GM18517 (cell line): ENCODE measurements around the gene LYZL1.
"Not testable (repeated sequence)": the region's sequence is repeated elsewhere in the genome, so short reads cannot be mapped to it uniquely, and the experiment has no call there.

Experiments used
- ATAC-seq: cut with Tn5 transposase; IDR thresholded peaks from one replicate; pipeline ENCODE4 v1.9.1; 2021; ENCODE audit warnings: mild to moderate bottlenecking, moderate library complexity; ENCODE audit not compliant: unreplicated experiment

Gene LYZL1

GRCh38 chr10:29288906-29289305, at the start of gene LYZL1:
LYZL1 (plus strand) TSS chr10:29289070; CDS start chr10:29291868, 2,798 bp downstream.
- not testable (repeated sequence) for ATAC-seq

DNA sequence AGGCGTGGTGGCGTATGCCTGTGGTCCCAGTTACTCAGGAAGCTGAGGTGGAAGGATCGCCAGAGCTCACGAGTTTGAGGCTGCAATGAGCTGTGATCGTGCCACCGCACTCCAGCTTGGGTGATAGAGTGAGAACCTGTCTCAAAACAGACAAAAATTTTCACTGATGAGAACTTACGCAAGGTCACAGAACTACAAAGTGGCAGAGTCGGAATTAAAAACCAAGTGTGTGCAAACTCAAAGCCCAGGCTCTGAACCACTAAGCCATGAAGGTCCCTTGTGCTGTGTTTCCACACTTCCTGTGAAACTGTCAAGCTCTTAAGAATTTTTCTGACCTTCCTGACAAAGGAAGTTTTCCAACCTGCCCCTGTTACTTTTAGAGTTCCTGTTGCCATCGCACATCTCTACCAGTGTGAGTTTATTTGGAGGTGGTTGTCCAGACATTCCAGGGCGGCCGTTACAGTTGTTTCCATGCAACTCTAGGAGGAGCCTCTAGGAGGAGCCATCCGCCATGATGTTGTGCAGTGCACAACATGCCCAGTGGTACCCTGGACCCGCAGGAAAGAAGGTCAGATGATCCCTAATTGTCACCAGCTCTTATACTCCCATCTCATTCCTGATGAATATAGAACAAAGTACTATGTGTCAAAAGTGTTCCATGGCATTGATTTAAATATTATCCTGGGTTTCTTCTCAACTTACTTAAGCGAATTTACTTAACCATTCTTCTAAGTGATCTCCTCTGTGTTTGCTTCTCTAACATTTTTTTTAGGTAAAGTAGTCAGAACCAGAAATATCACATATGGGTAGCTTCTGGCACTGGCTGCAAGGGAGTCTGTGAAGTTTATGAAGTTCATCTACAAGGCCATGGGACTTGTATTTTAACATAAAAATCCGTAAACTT, 49.0 kb upstream of the LYZL1 start:
- no peak for ATAC-seq

- ATAC-seq, result no peak
Observed at GRCh38 chr10:29240986-29241660, 47.7 kb upstream of the LYZL1 start.

GRCh38 chr10:29241925-29242324, 46.9 kb upstream of the LYZL1 start:
- no peak for ATAC-seq

GRCh38 chr10:29243066-29243465, 45.8 kb upstream of the LYZL1 start:
- no peak for ATAC-seq

DNA sequence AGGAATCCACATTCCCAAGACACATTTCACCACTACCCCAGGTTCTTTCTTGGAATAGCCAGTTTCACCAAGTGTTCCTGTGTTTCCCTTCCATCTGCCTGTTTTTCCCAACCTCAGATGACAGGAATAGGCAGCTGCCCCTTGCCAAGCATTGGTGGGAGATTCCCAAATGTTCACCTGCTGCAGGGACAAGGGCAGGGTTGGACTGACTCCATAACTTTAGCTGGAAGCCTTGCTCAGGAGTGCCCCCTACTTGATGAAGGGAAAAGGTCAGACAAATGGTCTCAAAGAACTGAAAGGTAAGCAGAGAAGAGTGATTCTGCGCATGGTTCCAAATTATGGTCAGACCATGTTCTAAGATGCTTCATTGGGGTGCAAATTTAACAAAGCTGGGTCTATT, 45.1 kb upstream of the LYZL1 start:
- no peak for ATAC-seq

DNA sequence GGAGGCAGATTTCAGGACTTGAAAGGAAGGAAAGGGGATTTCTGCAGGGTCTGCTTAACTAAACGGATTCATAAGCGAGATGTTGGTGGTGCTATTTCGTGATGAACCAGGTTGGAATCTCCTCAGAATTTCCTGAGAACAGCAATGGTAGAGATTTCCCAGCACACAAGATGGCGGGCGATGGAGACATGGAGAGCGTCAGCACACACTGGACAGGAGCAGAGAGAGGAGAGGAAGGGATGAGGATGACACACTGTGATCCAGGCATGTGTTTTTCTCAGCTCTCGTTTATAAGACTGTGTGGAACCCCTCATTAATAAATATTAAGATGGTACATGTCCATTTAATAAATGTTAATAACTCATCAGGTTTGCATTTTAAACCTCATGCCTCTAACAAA, 43.9 kb upstream of the LYZL1 start:
- ATAC-seq, result no peak

DNA sequence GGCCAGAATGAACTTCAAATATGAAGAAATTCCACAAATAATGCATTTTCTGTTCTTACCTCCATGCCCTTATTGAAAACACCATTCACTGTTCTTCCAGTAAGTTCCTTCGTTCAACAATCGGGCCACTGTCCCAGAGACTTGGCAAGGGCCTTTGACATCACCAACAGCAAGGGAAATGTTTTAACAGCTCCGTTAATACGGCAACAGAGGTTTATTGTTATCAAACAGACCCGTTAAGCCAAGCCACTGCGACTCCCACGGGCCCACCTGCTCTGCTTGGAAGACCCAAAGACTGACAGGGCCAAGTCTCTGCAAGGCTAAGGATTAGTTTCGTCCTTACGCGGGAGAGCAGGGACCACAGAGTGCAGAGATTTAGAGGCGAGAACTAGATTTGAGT, 43.4 kb upstream of the LYZL1 start:
- ATAC-seq, result no peak

DNA sequence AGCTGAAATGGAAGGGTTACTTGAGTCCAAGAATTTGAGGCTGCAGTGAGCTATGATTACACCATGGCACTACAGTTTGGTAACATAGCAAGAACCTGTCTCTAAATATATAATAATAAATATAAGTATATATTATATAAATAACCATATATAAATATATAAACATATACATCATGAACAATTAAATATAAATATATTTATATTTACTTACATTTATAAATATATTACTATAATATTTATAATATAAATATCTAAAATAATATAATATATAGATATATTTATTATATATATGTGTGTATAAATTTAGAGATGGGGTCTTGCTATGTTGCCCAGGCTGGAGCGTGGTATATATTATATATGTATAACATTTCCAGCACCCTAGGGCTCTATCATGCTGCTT, 42.4 kb upstream of the LYZL1 start:
- no peak for ATAC-seq

GRCh38 chr10:29248158-29248557, 40.7 kb upstream of the LYZL1 start:
- ATAC-seq, result no peak

- ATAC-seq, result no peak
Observed at GRCh38 chr10:29249018-29249417, 39.9 kb upstream of the LYZL1 start.

- no peak for ATAC-seq
Observed at GRCh38 chr10:29250066-29250465, 38.8 kb upstream of the LYZL1 start.

- no peak for ATAC-seq
Observed at GRCh38 chr10:29252811-29253689, 35.8 kb upstream of the LYZL1 start.

GRCh38 chr10:29253690-29254029, 35.2 kb upstream of the LYZL1 start:
- ATAC-seq, result no peak

DNA sequence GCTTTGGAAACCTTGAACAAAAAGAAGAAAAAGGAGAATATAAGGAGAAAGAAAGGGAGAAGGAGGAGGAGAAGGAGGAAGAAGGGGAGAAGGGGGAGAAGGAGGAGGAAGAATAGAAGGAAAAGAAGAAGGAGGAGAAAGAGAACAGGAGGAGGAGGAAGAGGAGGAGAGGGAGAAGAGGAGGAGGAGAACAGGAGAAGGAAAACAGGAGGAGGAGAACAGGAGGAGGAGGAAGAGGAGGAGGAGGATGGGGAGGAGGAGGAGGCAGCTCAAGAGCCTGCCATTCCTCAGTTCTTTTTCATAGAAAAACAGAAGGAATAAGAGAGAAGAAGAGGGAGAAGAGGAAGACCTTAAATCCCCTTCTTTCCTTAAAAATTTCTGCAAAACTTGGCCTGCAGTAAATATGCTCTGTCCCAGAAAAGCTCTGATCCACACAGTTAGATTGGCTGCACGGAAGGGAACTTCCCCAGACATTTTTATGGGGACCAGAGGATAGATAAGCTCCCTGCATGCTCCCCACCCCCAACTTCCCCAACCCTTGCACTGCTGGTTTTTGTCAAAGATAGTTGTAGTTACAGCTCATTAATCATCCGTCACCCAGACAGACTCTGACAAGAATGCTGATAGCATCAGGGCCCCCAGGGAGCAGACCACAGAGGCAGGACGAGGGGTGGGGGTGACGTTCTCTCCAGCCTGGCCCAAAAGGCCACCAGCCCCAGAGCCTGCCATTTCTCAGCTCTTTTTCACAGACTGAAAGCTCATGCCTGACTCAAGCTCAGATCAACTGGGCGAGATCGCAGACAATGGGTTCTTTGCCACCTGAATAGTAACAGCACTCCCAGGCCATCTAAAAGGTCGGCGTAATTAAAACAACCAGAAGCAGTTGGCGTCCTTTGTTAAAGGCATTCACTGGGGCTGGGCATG, 34.5 kb upstream of the LYZL1 start:
- ATAC-seq, result no peak

- no peak for ATAC-seq
Observed at GRCh38 chr10:29255104-29255503, 33.8 kb upstream of the LYZL1 start.

- ATAC-seq, result no peak
Observed at GRCh38 chr10:29256019-29256418, 32.9 kb upstream of the LYZL1 start.

DNA sequence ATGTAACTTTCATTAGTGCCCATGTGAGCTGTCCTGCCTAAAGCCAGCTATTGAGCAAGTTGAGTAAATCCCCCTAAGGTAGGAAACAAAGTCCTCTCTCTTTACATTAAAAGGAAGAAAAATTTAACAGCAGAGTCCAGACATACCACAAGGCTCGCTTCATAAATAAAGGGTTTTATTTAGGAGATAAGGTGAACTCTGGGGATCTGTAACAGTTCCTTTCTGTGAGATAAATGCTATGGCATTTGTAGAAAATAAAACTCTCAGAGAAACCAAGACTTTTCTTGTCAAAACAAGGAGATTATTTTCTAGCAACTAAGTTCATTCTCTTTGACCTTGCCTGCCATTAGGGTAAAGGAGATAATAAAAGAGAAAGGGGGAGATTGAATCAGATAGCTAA, 32.3 kb upstream of the LYZL1 start:
- no peak for ATAC-seq

DNA sequence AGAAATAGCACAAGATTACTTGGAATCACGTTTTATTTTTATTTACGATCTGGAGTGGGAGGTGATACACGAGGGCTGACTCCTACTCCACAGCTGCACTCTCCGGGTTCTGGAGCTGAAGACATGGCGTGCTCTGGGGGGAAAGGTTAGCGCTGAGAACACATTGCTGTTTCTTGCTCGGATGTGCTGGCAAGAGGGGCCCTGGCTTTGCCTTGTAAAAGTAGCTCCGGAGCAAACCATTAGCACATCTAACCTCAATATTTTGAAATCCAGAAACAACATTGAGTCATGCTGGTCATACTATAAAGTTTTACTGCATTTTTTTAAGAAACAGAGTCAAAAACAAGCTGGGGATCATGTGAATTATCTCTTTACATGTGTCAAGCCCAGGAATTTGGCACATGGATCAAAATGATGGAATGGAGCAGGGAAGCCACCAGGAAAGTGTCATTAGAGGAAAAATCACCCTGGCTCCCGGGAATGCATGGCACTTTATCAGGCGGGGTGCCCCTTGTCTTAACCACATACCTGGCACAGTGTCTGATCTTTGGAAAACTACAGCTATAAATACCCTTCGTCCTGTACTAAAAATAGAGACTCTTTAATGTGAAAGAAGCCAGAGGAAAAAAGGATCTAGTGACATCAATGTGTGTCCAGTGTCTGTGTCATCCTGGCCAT, 31.6 kb upstream of the LYZL1 start:
- ATAC-seq, result no peak

- ATAC-seq, result no peak
Observed at GRCh38 chr10:29257784-29258135, 31.1 kb upstream of the LYZL1 start.
